ENCODE data around the gene SLC6A8.
"Not testable (repeated sequence)": the region's sequence is repeated elsewhere in the genome, so short reads cannot be mapped to it uniquely, and the experiment has no call there.

The SLC6A8 gene

GRCh38 chrX:153693216-153694086, 5.7 kb downstream of the SLC6A8 start:
- TF ChIP-seq CTCF (IDR thresholded peaks at IDR 0.05; ENCODE audit: low read depth, low read length): no peak
- no peak for TF ChIP-seq EZH2phosphoT487 (IDR thresholded peaks at IDR 0.05; ENCODE audit: low read depth)
- H3K27ac ChIP-seq (ENCODE audit: low read length): no peak overlapping the region
- no peaks in the 10 kb centered on the region for H3K4me1 ChIP-seq (ENCODE audit: low read length)
- no peaks in the 10 kb centered on the region for H4K20me1 ChIP-seq (ENCODE audit: insufficient read depth, low read length)
- H3K79me2 ChIP-seq (ENCODE audit: low read length): no peaks in the 10 kb centered on the region
- H3K9me3 ChIP-seq (ENCODE audit: insufficient read depth, low read length): no peaks in the 10 kb centered on the region
- no peak overlapping the region for H3K9ac ChIP-seq (ENCODE audit: low read length)
- no peaks in the 10 kb centered on the region for H3K36me3 ChIP-seq (replicated peaks; ENCODE audit: low read depth, low read length)
- H3K4me3 ChIP-seq (ENCODE audit: low read length): no peak overlapping the region
- H3K4me2 ChIP-seq (ENCODE audit: low read length): no peak overlapping the region
- no peaks in the 10 kb centered on the region for H3K27me3 ChIP-seq (ENCODE audit: low read depth, low read length)
- no peak overlapping the region for H2AFZ ChIP-seq (ENCODE audit: low read depth, low read length)

- not testable (repeated sequence) for H2AFZ ChIP-seq (ENCODE audit: low read depth, low read length); H3K36me3 ChIP-seq (replicated peaks; ENCODE audit: low read depth, low read length); H3K27me3 ChIP-seq (ENCODE audit: low read depth, low read length); H3K4me2 ChIP-seq (ENCODE audit: low read length); H3K27ac ChIP-seq (ENCODE audit: low read length); H3K4me3 ChIP-seq (ENCODE audit: low read length); H3K79me2 ChIP-seq (ENCODE audit: low read length); H3K4me1 ChIP-seq (ENCODE audit: low read length); H4K20me1 ChIP-seq (ENCODE audit: insufficient read depth, low read length); H3K9ac ChIP-seq (ENCODE audit: low read length); H3K9me3 ChIP-seq (ENCODE audit: insufficient read depth, low read length)
These were observed 6.5 kb downstream of the SLC6A8 start for GRCh38 chrX:153694256-153694655.

GRCh38 chrX:153694687-153695270, 7.1 kb downstream of the SLC6A8 start:
- Histone ChIP-seq H3K27me3 (ENCODE audit: low read depth, low read length) (no peaks in the 10 kb centered on the region), H2AFZ (ENCODE audit: low read depth, low read length) (no peak overlapping the region), H3K27ac (ENCODE audit: low read length) (no peak overlapping the region), H3K79me2 (ENCODE audit: low read length) (no peaks in the 10 kb centered on the region), H3K4me3 (ENCODE audit: low read length) (no peak overlapping the region), H4K20me1 (ENCODE audit: insufficient read depth, low read length) (no peaks in the 10 kb centered on the region), H3K4me2 (ENCODE audit: low read length) (no peak overlapping the region), H3K4me1 (ENCODE audit: low read length) (no peaks in the 10 kb centered on the region), H3K9me3 (ENCODE audit: insufficient read depth, low read length) (no peaks in the 10 kb centered on the region), H3K9ac (ENCODE audit: low read length) (no peak overlapping the region), H3K36me3 (replicated peaks; ENCODE audit: low read depth, low read length) (no peaks in the 10 kb centered on the region)
- TF ChIP-seq CTCF (IDR thresholded peaks at IDR 0.05; ENCODE audit: low read depth, low read length): no peak
- no peak for TF ChIP-seq EZH2phosphoT487 (IDR thresholded peaks at IDR 0.05; ENCODE audit: low read depth)

GRCh38 chrX:153696100-153696499, 8.4 kb downstream of the SLC6A8 start:
- no peaks in the 10 kb centered on the region for H4K20me1 ChIP-seq (ENCODE audit: insufficient read depth, low read length)
- H3K27me3 ChIP-seq (ENCODE audit: low read depth, low read length): no peaks in the 10 kb centered on the region
- H3K79me2 ChIP-seq (ENCODE audit: low read length): no peaks in the 10 kb centered on the region
- H3K9me3 ChIP-seq (ENCODE audit: insufficient read depth, low read length): no peaks in the 10 kb centered on the region
- no peak overlapping the region for H3K27ac ChIP-seq (ENCODE audit: low read length)
- no peak overlapping the region for H3K9ac ChIP-seq (ENCODE audit: low read length)
- H3K36me3 ChIP-seq (replicated peaks; ENCODE audit: low read depth, low read length): no peaks in the 10 kb centered on the region
- no peak overlapping the region for H2AFZ ChIP-seq (ENCODE audit: low read depth, low read length)
- no peak overlapping the region for H3K4me2 ChIP-seq (ENCODE audit: low read length)
- TF ChIP-seq EZH2phosphoT487 (IDR thresholded peaks at IDR 0.05; ENCODE audit: low read depth): no peak
- no peak for TF ChIP-seq CTCF (IDR thresholded peaks at IDR 0.05; ENCODE audit: low read depth, low read length)
- H3K4me1 ChIP-seq (ENCODE audit: low read length): no peaks in the 10 kb centered on the region
- no peak overlapping the region for H3K4me3 ChIP-seq (ENCODE audit: low read length)

GRCh38 chrX:153696538-153696937, 8.8 kb downstream of the SLC6A8 start:
- H3K9me3 ChIP-seq (ENCODE audit: insufficient read depth, low read length); H3K36me3 ChIP-seq (replicated peaks; ENCODE audit: low read depth, low read length); H4K20me1 ChIP-seq (ENCODE audit: insufficient read depth, low read length): not testable (repeated sequence)

GRCh38 chrX:153696986-153697722, 9.4 kb downstream of the SLC6A8 start:
- H3K4me3 ChIP-seq (ENCODE audit: low read length); H3K27me3 ChIP-seq (ENCODE audit: low read depth, low read length); H3K36me3 ChIP-seq (replicated peaks; ENCODE audit: low read depth, low read length); H3K4me1 ChIP-seq (ENCODE audit: low read length); H2AFZ ChIP-seq (ENCODE audit: low read depth, low read length); H3K27ac ChIP-seq (ENCODE audit: low read length); H3K9me3 ChIP-seq (ENCODE audit: insufficient read depth, low read length); H3K9ac ChIP-seq (ENCODE audit: low read length); H4K20me1 ChIP-seq (ENCODE audit: insufficient read depth, low read length); H3K79me2 ChIP-seq (ENCODE audit: low read length); H3K4me2 ChIP-seq (ENCODE audit: low read length): not testable (repeated sequence)

More at GRCh38 chrX:153696538-153696937, 8.8 kb downstream of the SLC6A8 start:
- H3K27me3 ChIP-seq (ENCODE audit: low read depth, low read length); H3K4me1 ChIP-seq (ENCODE audit: low read length); H3K4me2 ChIP-seq (ENCODE audit: low read length); H3K27ac ChIP-seq (ENCODE audit: low read length); H3K4me3 ChIP-seq (ENCODE audit: low read length); H2AFZ ChIP-seq (ENCODE audit: low read depth, low read length); H3K9ac ChIP-seq (ENCODE audit: low read length); H3K79me2 ChIP-seq (ENCODE audit: low read length): not testable (repeated sequence)

Data from OCI-LY3 (cell line).